GM12892 (cell line): Measurements from ENCODE around the gene PLXNB2.

Experiments
- DNase-seq: peaks from one replicate; pipeline ENCODE4 v3.0.0; 2011; ENCODE audit not compliant: insufficient read length
- FAIRE-seq: peaks from 2 replicates; lab custom pipeline; 2011; peaks lifted over from hg19 to GRCh38; lab: Jason Lieb, UNC
- POLR2A ChIP-seq: IDR thresholded peaks from 2 replicates; pipeline ENCODE4 v1.6.1; 2011; ENCODE audit warnings: low read depth, low read length, control low read depth
- POLR2AphosphoS5 ChIP-seq: IDR thresholded peaks from 2 replicates; pipeline ENCODE4 v1.6.1; 2011; ENCODE audit warnings: low read depth, low read length, control low read depth
- TAF1 ChIP-seq: IDR thresholded peaks from 2 replicates; pipeline ENCODE4 v1.6.1; 2011; ENCODE audit warnings: low read depth, mild to moderate bottlenecking, control low read depth, low read length, borderline replicate concordance

Gene PLXNB2

DNA sequence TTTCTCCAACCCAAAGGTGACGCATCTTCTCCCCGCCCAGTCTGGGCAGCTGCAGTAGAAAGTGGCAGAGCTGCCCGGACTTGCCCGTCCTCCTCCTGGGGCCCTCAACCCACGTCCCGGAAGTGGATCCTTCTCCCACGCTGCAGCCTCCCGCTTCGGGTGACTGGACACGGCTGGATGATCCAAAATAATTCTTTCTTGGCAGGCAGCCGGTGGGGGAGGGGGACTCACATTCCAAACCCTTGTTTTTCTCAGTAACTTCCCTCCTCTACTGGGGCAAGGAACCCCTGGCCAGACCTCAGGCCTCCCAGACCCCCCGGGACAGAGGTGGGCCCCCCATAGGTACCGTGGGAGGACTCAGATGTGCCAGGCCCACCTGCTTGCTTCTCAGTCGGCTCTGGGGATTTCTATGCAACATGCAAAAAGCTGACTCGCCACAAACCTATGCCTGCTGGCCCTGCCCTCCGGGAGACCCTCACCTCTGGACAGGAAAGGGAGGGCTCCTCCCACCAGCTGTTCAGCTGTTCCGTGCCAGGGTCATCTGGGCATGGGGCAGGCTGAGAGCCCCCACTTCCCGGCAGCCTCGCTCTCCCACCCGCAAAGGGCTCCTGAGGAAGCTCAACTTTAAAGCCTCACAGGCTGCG lies 1.4 kb downstream of the PLXNB2 start:
- DNase-seq (peak; percentile 80), FAIRE-seq (peak; percentile 95)
- TF ChIP-seq POLR2AphosphoS5 (peak; percentile 40; the same call in 1 of the 2 replicates), POLR2A (peak; percentile 46; the same call in 1 of the 2 replicates), TAF1 (no peak)

DNA sequence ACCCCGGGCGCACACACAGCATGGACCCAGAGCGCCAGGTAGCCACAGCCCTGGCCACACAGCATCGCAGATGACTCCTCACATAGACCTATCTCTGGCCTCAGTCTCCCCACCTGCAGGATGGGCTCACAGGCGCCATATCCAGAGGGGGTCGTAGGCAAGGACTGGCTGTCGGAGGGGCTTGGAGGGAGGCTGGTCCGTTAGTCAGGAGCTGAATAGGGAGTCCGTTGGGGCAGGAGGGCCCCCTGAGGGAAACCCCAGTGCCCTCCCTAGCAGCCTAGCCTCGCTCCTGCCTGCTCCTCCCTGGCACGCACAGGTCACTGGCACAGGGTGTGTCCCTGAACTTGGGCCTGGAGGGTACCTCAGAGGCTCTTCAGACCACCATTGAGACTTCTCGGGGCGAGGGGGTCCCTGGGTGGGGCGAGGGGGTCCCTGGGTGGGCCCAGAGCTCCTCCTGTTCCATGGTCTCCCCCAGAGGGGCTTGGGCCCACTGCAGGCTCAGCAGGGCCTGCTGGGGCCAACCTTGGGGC lies 2.0 kb downstream of the PLXNB2 start:
- FAIRE-seq, result no peak
- peak; percentile 39 for DNase-seq
- TF ChIP-seq TAF1 (no peak), POLR2A (no peak), POLR2AphosphoS5 (no peak)

- peak; percentile 58 for FAIRE-seq
- TF ChIP-seq POLR2AphosphoS5 (no peak), TAF1 (no peak), POLR2A (peak; percentile 10; the same call in 1 of the 2 replicates)
- DNase-seq, result no peak
Measured at GRCh38 chr22:50304528-50305392, 2.7 kb downstream of the PLXNB2 start.

- peak; percentile 80 for FAIRE-seq
- DNase-seq, result peak; percentile 51
- TF ChIP-seq POLR2A (no peak), POLR2AphosphoS5 (no peak), TAF1 (no peak)
Measured at GRCh38 chr22:50303848-50304527, 3.5 kb downstream of the PLXNB2 start.

GRCh38 chr22:50303515-50303847 lies 4.0 kb downstream of the PLXNB2 start:
- FAIRE-seq (no peak), DNase-seq (no peak)
- TF ChIP-seq POLR2AphosphoS5 (no peak), TAF1 (no peak)

DNA sequence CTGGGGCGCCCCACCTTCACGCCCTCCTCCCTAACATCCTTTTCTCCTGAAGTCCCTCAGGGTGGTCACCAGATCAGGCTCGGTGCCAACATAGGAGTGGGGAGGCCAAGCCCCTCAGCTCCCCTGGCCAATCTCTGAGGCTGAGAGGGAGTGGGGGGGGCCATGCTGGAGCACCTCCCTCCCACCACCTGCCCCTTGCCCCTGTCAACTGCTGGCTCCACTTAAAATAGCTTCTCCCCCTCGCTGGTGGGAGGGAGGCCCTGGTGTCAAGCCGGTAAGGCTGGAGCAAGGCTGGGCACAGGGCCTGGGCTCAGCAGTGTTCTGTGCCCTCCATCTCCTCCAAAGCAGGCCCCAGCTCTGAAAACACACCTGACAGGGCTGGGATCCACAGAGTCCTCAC lies 4.9 kb downstream of the PLXNB2 start:
- no peak for TF ChIP-seq POLR2AphosphoS5
- no peak for TF ChIP-seq TAF1
- TF ChIP-seq POLR2A, result no peak
- FAIRE-seq (no peak), DNase-seq (no peak)

- TF ChIP-seq POLR2A, result no peak
- TF ChIP-seq TAF1, result no peak
- no peak for TF ChIP-seq POLR2AphosphoS5
- peak; percentile 48 for FAIRE-seq
Measured at GRCh38 chr22:50302041-50302541, 5.4 kb downstream of the PLXNB2 start.

DNA sequence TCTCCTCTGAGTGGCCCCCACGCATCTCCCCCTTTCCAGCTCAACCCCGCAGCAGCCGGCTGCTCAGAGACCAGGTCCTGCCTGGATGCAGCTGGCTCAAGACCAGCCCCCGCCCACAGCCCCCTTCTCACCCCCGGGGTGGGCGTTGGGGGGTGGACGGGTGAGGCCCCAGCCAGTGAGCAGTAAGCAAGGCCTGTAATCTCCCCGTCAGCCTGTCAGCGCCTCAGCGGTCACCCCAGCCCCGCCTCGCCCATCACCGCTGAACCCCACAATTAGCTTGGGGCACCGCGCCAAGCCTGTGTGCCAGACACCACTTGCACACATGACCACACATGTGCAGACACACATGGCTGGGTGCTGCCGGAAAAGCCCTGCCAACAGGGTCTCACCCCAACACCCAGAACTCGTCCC lies 5.9 kb downstream of the PLXNB2 start:
- DNase-seq (no peak), FAIRE-seq (no peak)
- TF ChIP-seq POLR2AphosphoS5, result no peak
- TF ChIP-seq TAF1, result no peak
- TF ChIP-seq POLR2A, result no peak

More at GRCh38 chr22:50302041-50302541, 5.4 kb downstream of the PLXNB2 start:
- DNase-seq, result no peak

GRCh38 chr22:50300620-50301257 lies 6.7 kb downstream of the PLXNB2 start:
- FAIRE-seq (no peak), DNase-seq (no peak)
- no peak for TF ChIP-seq POLR2A
- no peak for TF ChIP-seq POLR2AphosphoS5
- TF ChIP-seq TAF1, result no peak

GRCh38 chr22:50299785-50300619 lies 7.4 kb downstream of the PLXNB2 start:
- TF ChIP-seq POLR2AphosphoS5 (no peak), POLR2A (no peak), TAF1 (no peak)
- no peak for FAIRE-seq
- no peak for DNase-seq
